Keratinocyte (primary cell): ENCODE measurements around the gene HCN2. TPM values are rescaled to one million over a fixed set of nuclear protein-coding genes. Genes with fewer than 3 reads are reported as not detected.

Experiments
- DNase-seq: peaks from one replicate; pipeline ENCODE4 v3.0.0-alpha.2; 2011; ENCODE audit warnings: low read depth, missing footprints, low spot score
- FAIRE-seq: peaks from 2 replicates; lab custom pipeline; 2011; peaks lifted over from hg19 to GRCh38; lab: Jason Lieb, UNC
- H2AFZ ChIP-seq: 2 replicates; pipeline ENCODE4 v1.6.0; 2012; ENCODE audit warnings: low read length, control low read depth, inconsistent platforms; ENCODE audit not compliant: control insufficient read depth
- H3K27ac ChIP-seq: 2 replicates; pipeline ENCODE4 v1.5.1; 2011; ENCODE audit warnings: low read length; ENCODE audit not compliant: control insufficient read depth, insufficient read depth
- H3K27me3 ChIP-seq: 3 replicates; pipeline ENCODE4 v1.6.0; 2011; ENCODE audit warnings: low read length; ENCODE audit not compliant: control insufficient read depth, insufficient read depth; ENCODE audit errors: extremely low read depth
- H3K36me3 ChIP-seq, 2 experiments: 2 replicates in 1 of 2; 3 replicates in 1 of 2; pipeline ENCODE4 v1.5.1; 2011; ENCODE audit warnings: low read length in 2 of 2, mild to moderate bottlenecking in 1 of 2; ENCODE audit not compliant: control insufficient read depth in 2 of 2, insufficient read depth in 2 of 2; ENCODE audit errors: extremely low read depth in 1 of 2
- H3K4me1 ChIP-seq: 3 replicates; pipeline ENCODE4 v1.5.1; 2011; ENCODE audit warnings: low read length; ENCODE audit not compliant: control insufficient read depth, insufficient read depth; ENCODE audit errors: extremely low read depth
- H3K4me2 ChIP-seq: 3 replicates; pipeline ENCODE4 v1.6.0; 2011; ENCODE audit warnings: low read depth, low read length; ENCODE audit not compliant: control insufficient read depth, insufficient read depth; ENCODE audit errors: extremely low read depth
- H3K4me3 ChIP-seq, 3 experiments: fragments of 200-600 bp in 1 of 3; sonication (generic) in 1 of 3; 2 replicates in 2 of 3; 3 replicates in 1 of 3; pipeline ENCODE4 v1.5.1; 2011 to 2016; ENCODE audit warnings: low read length in 3 of 3, mild to moderate bottlenecking in 3 of 3, control low read depth in 2 of 3, inconsistent platforms in 1 of 3, low read depth in 1 of 3, mixed read lengths in 1 of 3, mixed run types in 1 of 3, moderate library complexity in 1 of 3; ENCODE audit not compliant: control insufficient read depth in 2 of 3, insufficient read depth in 2 of 3; ENCODE audit errors: extremely low read depth in 1 of 3
- H3K79me2 ChIP-seq: 2 replicates; pipeline ENCODE4 v1.6.0; 2012; ENCODE audit warnings: low read length; ENCODE audit not compliant: control insufficient read depth, insufficient read depth
- H3K9ac ChIP-seq: 3 replicates; pipeline ENCODE4 v1.6.0; 2011; ENCODE audit warnings: low read length; ENCODE audit not compliant: control insufficient read depth, insufficient read depth; ENCODE audit errors: extremely low read depth
- H3K9me1 ChIP-seq: 3 replicates; pipeline ENCODE4 v1.6.0; 2011; ENCODE audit warnings: low read length; ENCODE audit not compliant: control insufficient read depth, insufficient read depth; ENCODE audit errors: extremely low read depth
- H3K9me3 ChIP-seq: 2 replicates; pipeline ENCODE4 v1.5.1; 2012; ENCODE audit warnings: low read depth, low read length; ENCODE audit not compliant: control insufficient read depth
- H4K20me1 ChIP-seq: 3 replicates; pipeline ENCODE4 v1.6.0; 2011; ENCODE audit warnings: low read length; ENCODE audit not compliant: control insufficient read depth, insufficient read depth; ENCODE audit errors: extremely low read depth
- EZH2 ChIP-seq: IDR thresholded peaks from one replicate; pipeline ENCODE4 v1.6.1; 2012; ENCODE audit warnings: inconsistent platforms, mild to moderate bottlenecking, low read length, moderate library complexity
- dilution Hi-C: fragments of 300-500 bp; cut with MboI; formaldehyde crosslinking; loops from one replicate; pipeline ENCODE4 v1.7.0; 2020; ENCODE audit warnings: low sequenced_read_pairs; ENCODE audit not compliant: extremely low pct_ligation_motif_present
- polyA plus RNA-seq, 5 experiments: library from polyadenylated mRNA; depleted of rRNA in 3 of 5; stranded (reverse) in 3 of 5; stranded (forward) in 1 of 5; unstranded in 1 of 5; fragments of >200 nt; gene quantifications; 1 replicate in 1 of 5; 2 replicates in 3 of 5; 3 replicates in 1 of 5; pipeline versions ENCODE4 v1.2.1 to v1.2.3, GENCODE V29; 2011 to 2012; ENCODE audit warnings: missing spikeins in 2 of 5, low read depth in 1 of 5, low replicate concordance in 1 of 5
- TF ChIP-seq, protein P1 (sequence below), 3 experiments: IDR thresholded peaks in 1 of 3; conservative IDR thresholded peaks in 1 of 3; optimal IDR thresholded peaks in 1 of 3; 2 replicates in 2 of 3; 3 replicates in 1 of 3; pipeline versions ENCODE3 to v1.5.1; 2011; ENCODE audit warnings: low read length in 3 of 3, mild to moderate bottlenecking in 3 of 3, moderate library complexity in 2 of 3, control low read depth in 1 of 3, inconsistent platforms in 1 of 3; ENCODE audit not compliant: insufficient read depth in 2 of 3; ENCODE audit errors: extremely low read depth in 1 of 3

Gene HCN2
- polyA plus RNA-seq, 1 donor (not counting 4 experiments of a cell fraction or from before 2014, with no cell fraction given): 0.13 TPM

DNA sequence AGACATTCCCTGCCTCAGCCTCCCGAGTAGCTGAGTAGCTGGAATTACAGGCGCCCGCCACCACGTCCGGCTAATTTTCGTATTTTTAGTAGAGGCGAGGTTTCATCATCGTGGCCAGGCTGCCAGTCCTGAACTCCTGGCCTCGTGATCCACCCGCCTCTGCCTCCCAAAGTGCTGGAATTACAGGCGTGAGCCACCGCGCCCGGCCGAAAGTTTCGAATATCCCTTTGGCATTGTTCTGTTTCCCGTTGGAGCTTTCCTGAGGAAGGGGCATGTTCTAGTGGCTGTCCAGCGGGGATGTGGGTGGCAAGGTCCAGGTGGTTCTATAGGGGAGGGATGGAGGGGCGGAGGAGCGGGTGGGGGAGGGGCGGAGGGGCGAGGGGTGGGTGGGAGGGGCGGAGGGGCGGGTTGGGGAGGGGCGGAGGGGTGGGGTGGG lies 19.4 kb upstream of the HCN2 start:
- TF ChIP-seq EZH2: no peak
- TF ChIP-seq, protein P1, sequence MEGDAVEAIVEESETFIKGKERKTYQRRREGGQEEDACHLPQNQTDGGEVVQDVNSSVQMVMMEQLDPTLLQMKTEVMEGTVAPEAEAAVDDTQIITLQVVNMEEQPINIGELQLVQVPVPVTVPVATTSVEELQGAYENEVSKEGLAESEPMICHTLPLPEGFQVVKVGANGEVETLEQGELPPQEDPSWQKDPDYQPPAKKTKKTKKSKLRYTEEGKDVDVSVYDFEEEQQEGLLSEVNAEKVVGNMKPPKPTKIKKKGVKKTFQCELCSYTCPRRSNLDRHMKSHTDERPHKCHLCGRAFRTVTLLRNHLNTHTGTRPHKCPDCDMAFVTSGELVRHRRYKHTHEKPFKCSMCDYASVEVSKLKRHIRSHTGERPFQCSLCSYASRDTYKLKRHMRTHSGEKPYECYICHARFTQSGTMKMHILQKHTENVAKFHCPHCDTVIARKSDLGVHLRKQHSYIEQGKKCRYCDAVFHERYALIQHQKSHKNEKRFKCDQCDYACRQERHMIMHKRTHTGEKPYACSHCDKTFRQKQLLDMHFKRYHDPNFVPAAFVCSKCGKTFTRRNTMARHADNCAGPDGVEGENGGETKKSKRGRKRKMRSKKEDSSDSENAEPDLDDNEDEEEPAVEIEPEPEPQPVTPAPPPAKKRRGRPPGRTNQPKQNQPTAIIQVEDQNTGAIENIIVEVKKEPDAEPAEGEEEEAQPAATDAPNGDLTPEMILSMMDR (optimal IDR thresholded peaks at IDR 0.05 in 1 of 3, IDR thresholded peaks at IDR 0.05 in 1 of 3, conservative IDR thresholded peaks at IDR 0.05 in 1 of 3; ENCODE audit: extremely low read depth in 1 of 3, insufficient read depth in 2 of 3, low read length in 3 of 3): no peak
- peaks cover 9% of the 10 kb centered on the region for H4K20me1 ChIP-seq
- no peak for DNase-seq
- dilution Hi-C loops: no loop called here
- no peak overlapping the region for H3K4me3 ChIP-seq
- H3K9ac ChIP-seq: no peak overlapping the region
- H3K27me3 ChIP-seq: no peaks in the 10 kb centered on the region
- no peaks in the 10 kb centered on the region for H3K9me1 ChIP-seq
- H2AFZ ChIP-seq: no peak overlapping the region
- peaks cover 26% of the 10 kb centered on the region for H3K79me2 ChIP-seq
- no peak overlapping the region for H3K27ac ChIP-seq
- no peaks in the 10 kb centered on the region for H3K36me3 ChIP-seq
- H3K9me3 ChIP-seq: no peaks in the 10 kb centered on the region
- peaks cover 29% of the 10 kb centered on the region for H3K4me1 ChIP-seq
- H3K4me2 ChIP-seq: no peak overlapping the region
- no peak for FAIRE-seq

DNA sequence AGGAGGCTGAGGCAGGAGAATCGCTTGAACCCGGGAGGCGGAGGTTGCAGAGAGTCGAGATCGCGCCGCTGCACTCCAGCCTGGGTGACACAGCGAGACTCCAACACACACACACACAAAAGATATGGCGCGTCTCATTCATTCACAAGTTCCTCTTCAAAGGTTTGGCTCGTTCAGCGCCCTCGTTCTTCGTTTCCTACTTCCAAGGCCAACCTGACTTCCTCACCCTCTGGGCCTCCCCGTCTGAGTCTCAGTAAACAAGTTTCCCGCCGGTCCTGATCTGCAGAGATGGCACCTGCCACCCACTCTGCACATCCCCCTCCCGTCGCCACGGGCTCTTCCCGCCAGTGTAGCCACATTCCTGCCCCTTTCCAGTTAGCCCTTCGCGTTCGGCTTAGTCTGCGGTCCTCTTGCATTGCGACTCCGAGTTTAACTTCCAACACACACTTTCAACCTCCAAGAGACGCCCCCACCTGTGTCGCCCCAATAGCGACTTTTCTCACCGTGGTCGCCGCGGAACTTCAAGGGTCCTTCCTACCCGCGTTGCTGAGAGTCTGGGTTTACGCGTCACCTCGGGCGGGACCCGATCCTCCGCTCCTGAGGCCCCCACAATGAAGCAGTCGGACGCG lies 18.6 kb upstream of the HCN2 start:
- Histone ChIP-seq H3K27me3 (no peaks in the 10 kb centered on the region), H3K9me1 (no peaks in the 10 kb centered on the region), H3K9me3 (no peaks in the 10 kb centered on the region), H3K4me3 (peak overlapping the region; percentile 15 to 73 (median 67)), H3K4me1 (peaks cover 34% of the 10 kb centered on the region), H3K79me2 (peaks cover 34% of the 10 kb centered on the region), H4K20me1 (peaks cover 15% of the 10 kb centered on the region), H2AFZ (peak overlapping the region; percentile 93), H3K9ac (peak overlapping the region; percentile 69), H3K27ac (peak overlapping the region; percentile 72), H3K36me3 (no peaks in the 10 kb centered on the region), H3K4me2 (peak overlapping the region; percentile 97)
- FAIRE-seq: no peak
- no peak for DNase-seq
- dilution Hi-C loops: no loop called here
- TF ChIP-seq, protein P1 (optimal IDR thresholded peaks at IDR 0.05 in 1 of 3, IDR thresholded peaks at IDR 0.05 in 1 of 3, conservative IDR thresholded peaks at IDR 0.05 in 1 of 3; ENCODE audit: extremely low read depth in 1 of 3, insufficient read depth in 2 of 3, low read length in 3 of 3): no peak
- TF ChIP-seq EZH2: no peak
